Globus pallidus (tissue), 1 donor: ENCODE data around the gene P2RY10.
"Not testable (repeated sequence)": the region's sequence is repeated elsewhere in the genome, so short reads cannot be mapped to it uniquely, and the experiment has no call there.

ENCODE experiments used
- DNase-seq: peaks from one replicate; pipeline ENCODE4 v3.0.0-alpha.2; 2015; ENCODE audit warnings: low spot score

P2RY10 gene, protein sequence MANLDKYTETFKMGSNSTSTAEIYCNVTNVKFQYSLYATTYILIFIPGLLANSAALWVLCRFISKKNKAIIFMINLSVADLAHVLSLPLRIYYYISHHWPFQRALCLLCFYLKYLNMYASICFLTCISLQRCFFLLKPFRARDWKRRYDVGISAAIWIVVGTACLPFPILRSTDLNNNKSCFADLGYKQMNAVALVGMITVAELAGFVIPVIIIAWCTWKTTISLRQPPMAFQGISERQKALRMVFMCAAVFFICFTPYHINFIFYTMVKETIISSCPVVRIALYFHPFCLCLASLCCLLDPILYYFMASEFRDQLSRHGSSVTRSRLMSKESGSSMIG

DNA sequence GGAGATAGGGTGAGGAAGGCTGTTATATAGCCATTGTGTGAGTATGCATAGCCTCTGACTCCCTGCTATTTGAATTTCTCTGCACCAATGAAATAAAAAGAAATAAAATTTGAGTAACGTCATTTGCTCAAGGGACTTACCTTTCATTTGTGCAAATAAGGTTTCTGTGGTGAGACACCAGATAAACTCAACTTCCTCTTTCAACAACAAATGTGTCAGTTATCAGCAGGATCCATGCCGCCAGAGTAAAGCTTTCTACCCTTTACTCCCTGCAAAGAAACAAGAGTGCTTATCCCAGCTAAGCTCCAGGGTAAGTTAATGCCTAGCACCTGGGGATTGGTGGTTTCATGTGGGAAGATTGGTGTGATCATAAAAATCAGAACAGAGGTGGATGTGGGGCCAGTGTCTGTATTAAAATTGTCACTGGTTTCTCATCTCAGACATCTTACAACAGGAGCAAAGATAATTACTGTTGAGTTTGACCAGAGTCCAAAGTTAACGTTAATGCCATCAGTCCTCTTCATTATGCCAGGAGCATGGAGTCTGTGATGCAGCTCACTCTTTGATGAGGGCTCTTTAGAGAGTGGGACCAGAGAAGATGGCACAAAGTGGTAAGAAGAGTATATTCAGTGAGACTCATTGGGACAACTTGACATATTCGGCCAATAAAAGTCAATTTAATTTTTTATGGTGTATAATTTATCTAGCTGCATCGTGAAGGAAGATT, at the start of gene P2RY10:
P2RY10 (plus strand) TSS at position 206 of the 727 bp plus-strand sequence. CDS start 15,130 bp downstream, outside the sequence.
- DNase-seq = no peak

DNA sequence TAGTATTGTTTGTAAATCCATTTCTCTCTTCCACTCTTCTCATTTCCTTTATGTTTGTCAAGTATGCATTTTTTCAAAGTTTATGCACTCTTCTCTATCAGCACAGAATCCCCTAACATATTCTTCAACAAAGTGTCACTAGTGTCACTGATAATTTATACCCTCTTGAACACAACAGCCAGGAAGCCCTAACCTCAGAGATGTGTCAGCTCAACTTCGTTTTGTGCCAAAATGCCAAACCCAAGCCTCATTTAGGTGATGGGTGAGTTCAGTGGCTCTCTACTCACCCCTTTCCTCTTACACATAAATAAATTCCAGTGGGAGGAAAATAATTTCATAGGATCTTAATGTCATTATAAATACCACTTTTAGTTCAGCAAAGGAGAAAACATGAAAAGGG, 22.4 kb upstream of the P2RY10 start:
- no peak for DNase-seq

DNA sequence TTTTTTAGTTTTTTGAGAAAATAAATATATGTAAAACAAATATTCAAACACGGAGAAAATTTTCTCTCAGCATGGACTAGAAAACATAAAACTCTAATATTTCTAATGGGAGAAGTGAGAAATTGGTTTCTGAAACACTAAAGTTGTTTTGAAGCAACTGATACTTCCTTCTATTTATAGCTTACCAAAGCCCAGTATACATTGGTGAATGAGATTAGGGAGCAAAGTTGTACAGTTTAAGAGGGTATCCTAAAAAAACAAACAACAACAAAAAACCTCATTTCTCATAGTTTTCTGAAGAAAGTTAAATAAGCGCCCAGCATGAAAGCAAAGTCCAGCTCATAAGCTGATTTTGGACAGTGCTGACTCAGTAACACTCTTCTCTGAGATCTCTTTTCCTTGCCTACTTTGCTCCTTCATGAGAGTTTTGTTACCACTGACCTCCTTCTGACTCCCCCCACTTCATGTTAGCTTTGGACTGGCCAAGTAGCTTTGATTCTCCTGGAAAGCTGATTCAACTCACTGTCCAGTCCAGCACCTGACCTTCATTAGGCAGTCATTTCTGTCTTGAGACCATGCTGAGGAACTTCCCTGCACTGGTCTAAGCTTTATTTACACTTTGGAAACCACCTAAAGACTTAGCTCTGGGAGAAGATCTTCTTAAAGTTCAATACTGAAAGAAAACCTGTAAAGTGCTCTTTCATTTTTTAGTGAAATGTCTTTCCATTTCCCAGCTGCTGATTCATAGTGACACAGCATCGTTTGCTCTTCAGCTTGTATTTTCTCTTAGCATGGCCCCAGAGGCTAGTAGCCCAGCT, 21.8 kb upstream of the P2RY10 start:
- DNase-seq = no peak

DNA sequence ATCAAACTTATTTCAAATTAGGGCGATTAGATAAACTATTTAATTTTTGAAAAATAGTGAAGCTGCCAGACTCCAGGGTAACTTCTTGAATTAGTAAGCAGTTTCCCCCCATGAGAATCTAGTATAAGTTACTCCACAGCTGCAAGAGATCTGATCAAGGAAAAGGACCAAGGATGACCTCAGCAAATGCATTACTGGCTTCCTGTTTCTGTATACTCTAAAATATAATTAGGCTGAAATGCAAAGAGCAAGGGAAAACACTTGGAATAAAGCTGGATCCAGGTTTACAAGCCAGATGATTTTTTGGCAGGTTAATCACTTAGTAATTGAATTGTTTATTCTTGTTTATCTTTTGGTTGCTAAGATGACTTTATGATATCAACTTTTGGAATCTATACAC, 13.4 kb upstream of the P2RY10 start:
- no peak for DNase-seq

DNA sequence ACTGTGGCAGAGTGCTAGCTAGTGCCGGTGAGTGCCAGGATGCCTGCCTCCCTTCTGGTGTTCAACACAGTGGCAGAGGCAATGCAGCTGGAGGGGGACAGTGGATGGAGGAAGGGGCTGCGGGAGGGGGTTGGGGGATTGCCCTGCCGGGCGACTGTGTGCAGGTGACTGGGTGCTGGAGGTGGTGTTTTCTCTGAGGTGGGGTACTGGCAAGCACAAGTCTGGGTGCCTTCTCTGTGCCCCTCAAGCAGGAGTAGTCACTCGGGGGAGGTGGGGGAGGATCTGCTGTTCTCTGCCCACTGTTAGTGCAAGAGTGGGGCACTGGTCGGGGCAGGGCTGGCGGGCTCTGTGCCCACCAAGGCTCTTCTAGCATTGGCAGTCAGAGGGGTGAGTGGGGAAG, 10.3 kb upstream of the P2RY10 start:
- no peak for DNase-seq

DNA sequence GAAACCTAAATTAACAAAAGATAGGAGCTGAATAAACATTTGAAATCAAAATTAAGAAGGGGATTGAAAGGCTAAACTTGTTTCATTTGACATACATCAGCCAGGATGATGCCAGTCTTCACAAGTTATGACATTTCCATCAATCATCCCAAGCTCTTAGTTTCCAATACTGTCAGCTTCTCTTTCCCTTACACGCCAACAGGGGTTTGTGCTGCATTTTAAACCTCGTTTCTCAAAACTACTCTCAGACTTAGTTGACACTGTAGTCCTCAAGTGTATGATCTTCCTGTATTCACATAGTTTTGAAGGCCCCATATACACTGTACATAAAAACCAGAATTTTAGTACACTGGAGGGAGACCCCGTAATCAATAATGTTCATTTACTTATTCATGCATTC, 840 bp upstream of the P2RY10 start:
- DNase-seq = no peak

DNA sequence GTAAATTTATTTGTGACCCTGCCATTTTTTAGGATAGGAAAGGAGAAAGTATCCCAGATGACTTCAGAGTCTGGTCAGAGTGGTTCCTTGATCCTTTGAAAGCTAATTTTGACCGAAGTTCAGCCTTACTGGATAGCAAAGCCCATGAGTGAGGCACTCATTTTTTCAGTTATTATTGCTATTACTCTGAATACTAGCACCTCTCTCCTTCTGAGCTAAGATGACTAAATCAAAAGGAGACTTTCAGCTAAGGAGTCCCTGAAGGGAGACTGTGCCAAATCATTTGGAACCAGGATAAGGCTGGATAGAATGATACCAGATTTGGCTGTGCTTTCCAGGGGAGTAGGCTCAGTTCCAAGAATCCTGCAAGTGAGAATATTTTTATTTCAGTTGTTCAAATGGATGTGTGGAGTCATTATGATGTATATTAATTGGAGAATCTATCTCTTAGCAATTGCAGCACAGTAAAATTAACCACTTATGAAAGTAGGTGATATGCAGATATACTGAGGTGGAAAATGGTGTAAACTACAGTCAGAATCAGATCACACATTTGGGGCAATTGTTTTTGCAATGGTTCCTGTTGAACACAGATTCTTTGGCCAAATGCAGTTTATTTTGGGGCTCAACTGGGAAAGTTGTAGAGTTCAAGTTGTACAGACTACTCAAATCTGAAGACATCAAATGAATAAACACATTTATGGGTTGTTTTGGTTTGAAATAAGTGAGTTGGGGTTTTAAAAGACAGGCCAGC, 1.2 kb downstream of the P2RY10 start:
- no peak for DNase-seq

DNA sequence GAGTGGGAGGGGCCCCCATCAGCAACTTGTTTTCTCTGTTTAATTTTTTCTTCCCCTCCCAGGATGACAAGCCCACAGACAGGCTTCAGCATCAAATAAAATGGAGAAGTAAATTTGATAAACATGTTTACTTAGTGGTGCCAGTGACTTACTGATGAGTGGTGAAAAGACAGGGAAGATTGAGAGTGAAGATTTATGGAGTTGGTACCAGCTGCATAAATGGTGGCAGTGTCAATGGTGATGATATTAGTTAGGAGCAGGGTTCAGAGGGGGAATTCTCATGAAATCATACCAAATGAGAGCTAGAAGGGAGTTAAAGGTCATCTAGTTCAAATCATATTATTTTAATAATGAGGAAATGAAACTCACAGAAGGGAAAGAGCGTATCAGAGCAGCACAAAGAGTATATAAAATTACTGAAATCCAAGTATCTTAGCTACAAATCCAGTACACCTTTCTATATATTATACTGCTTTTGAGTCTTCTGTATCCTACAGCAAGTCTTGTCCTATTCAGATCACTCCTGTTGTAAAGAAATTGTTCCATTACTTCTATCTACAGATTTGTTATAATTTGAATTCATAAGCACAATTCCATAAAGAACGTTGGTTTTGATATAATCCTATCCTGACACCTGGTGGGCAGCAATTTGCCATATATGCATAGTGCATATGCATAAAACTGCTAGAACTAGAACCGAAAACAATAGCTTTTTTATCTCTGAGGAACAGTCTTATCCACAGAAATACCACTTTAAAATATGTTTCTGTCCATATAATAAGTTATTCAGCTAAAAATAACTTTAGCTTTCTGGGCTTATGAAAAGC, 5.0 kb downstream of the P2RY10 start:
- DNase-seq = no peak

DNA sequence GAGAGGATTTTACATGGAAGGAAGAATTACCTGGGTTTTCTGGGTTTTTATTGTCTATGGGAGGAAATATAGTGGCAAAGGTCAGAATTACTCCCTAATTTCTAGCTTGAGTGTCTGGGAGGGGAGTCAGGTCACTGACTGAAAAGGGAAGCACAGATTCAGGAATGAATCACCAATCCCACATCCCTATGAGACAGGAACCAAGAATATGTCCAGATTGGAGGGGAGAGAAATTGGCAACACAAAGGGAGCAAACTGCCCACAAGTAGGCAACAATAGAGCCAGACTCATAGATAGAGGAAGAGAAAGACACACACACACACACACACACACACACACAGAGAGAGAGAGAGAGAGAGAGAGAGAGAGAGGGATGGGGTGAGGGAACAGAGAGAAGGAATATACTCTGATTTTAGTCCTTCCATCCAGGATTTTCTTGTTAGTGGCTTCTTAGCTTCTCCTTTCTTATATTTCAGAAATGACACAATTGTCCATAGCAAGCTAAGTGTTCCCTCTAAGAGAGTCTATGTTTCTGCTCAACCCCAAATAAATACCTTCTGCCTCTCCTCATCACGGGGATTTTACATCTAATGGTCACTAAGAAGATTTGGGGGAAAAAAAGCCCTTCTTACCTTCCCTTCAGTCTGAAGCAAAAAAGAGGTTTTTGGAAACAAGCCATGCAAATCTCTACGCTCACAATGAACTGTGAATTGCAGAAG, 12.0 kb downstream of the P2RY10 start:
- DNase-seq = no peak

DNA sequence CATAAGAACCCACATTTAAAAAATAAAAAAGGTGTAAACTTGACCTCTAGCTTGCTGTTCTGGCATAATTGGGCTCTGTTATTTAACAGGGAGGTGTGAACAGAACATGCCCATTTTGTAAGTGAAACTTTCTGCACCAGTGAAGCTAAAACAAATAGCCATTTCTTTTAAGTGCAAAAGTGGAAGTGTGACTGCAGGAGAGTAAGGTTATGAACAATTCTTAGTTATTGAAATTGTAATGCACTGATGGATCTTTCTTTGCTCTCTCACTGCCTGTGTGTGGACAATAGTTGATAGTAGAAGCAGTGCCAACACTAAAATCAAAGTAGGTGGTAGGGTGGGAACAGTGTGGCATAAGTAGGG, 12.6 kb downstream of the P2RY10 start:
- DNase-seq = no peak

DNA sequence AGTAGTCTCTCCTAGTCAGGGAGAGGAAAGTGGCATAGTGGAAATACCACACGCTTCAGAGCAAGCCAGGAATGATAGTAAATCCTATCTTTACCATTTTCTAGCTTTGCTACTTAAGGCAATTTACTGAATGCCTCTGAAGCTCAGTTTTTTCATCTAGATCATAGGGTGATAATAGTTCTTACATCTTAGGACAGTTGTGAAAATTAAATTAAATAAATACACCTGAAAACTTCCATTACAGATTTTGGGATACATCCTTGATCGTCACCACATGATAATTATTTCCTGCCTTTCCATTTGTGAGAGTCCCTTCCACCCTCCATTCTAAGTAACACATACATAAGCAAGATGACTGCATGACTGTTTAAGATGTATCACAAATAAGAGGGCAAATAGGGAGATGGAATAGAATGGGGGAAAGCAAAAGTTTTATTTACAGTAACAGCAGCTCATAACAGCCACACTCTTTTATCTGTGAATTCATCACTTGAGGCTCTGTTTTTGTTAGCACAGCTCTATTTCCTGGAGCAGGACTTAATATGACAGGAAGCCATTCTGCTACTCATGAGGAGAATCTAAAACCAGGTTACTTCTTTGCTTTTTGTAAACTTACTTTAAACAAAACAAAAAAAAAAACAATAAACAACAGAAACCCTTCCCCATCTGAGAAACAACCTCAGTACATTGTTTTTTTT, 13.4 kb downstream of the P2RY10 start:
- no peak for DNase-seq

DNA sequence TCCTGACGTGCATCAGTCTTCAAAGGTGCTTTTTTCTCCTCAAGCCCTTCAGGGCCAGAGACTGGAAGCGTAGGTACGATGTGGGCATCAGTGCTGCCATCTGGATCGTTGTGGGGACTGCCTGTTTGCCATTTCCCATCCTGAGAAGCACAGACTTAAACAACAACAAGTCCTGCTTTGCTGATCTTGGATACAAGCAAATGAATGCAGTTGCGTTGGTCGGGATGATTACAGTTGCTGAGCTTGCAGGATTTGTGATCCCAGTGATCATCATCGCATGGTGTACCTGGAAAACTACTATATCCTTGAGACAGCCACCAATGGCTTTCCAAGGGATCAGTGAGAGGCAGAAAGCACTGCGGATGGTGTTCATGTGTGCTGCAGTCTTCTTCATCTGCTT, 15.7 kb downstream of the P2RY10 start:
- DNase-seq = no peak

DNA sequence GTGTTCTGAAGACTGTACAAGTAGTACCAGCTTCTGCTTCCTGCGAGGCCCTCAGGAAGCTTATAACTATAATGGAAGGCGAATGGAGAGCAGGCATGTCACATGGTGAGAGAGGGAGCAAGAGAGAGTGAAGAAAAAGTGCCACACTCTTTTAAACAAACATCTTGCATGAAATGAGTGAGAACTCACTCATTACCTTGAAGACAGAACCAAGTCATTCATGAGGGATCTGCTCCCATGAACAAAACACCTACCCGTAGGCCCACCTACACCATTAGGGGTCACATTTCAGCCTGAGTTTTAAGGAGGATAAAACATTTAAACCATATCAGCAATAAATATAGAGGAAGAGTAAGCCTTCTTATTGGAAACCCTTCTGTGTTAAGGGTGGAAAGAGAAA, 19.4 kb downstream of the P2RY10 start:
- no peak for DNase-seq

DNA sequence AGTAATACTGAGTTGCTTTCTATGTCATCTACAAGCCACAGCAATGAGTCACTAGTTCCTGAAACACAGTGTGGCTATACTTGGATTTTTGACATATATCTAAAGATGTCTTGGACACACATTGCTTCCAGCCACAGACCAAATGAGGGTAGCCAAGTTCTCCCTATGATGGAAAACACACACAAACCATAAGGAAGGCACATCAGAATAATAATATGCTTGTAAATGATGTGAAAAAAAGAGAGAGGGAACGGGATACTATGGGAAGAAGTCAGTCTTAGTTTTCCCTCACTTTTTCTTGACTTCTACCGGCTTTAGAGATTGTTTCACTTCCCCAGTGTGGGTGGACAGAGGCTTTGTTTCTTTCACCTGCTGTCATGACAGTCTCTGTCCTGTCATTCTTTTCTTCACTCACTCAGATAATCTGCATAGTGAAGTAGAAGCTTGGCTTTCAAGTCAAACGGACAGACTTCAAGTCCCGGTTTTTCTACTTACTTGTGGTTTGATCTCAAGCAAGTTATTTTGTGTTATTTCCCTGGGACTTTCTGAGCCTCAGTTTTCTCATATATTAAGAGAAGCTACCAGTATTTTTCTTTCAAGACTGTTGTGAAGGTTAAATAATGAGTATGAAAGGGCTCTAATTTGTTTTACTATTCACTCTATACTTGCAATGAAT, 34.7 kb downstream of the P2RY10 start:
- no peak for DNase-seq

DNA sequence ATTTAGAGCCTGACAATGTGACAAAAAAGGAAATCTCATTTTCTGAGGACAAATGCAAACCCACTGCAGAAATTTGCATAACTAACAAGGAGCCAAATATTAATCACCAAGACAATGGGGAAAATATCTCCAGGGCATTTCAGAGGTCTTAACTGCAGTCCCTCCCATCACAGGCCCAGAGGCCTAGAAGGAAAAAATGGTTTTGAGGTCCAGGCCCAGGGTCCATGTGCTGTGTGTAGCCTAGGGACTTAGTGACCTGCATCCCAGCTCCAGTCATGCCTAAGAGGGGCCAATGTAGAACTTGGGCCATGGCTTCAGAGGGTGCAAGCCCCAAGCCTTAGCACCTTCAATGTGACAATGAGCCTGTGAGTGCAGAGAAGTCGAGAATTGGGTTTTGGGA, 44.2 kb downstream of the P2RY10 start:
- DNase-seq = no peak

DNA sequence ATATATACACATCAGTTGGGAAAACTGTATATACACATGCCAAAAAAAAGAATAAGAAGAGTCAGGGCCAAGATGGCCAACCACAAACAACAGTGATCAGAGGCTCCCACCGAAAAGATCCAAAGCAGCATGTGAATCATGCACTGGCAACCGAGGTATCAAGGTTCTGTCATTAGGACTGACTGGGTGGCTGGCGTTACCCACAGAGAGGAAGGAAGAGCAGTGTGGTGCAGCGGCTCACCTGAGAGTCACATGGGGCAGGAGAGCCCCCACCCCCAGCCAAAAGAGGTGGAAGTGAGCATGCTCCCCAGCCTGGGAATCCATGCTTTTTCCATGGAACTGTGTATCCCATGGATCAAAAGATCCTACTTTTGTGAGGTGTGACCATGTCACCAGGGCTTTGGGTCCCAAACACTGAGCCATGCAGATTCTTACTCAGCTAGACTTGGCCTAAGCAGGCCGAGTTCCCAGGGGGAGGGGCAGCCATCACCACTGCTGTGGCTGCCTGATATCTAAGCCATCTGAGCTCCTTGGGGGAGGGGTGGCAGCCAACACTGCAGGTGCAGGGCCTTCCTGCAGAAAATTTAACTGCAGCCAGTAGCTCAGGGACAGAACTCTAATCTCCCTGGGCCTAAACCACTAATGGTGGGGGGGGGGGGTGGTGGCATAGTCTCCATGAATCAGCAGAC, 52.8 kb downstream of the P2RY10 start:
- DNase-seq = no peak

DNA sequence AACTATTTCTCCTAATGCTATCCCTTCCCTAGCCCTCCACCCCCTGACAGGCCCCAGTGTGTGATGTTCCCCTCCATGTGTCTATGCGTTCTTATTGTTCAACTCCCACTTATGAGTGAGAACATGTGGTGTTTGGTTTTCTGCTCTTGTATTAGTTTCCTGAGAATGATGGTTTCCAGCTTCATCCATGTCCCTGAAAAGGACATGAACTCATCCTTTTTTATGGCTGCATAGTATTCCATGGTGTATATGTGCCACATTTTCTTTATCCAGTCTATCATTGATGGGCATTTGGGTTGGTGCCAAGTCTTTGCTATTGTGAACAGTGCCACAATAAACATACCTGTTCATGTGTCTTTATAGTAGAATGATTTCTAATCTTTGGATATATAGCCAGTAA, 62.3 kb downstream of the P2RY10 start:
- not testable (repeated sequence) for DNase-seq
